ENCODE results near the gene STARD13.

Gene STARD13

DNA sequence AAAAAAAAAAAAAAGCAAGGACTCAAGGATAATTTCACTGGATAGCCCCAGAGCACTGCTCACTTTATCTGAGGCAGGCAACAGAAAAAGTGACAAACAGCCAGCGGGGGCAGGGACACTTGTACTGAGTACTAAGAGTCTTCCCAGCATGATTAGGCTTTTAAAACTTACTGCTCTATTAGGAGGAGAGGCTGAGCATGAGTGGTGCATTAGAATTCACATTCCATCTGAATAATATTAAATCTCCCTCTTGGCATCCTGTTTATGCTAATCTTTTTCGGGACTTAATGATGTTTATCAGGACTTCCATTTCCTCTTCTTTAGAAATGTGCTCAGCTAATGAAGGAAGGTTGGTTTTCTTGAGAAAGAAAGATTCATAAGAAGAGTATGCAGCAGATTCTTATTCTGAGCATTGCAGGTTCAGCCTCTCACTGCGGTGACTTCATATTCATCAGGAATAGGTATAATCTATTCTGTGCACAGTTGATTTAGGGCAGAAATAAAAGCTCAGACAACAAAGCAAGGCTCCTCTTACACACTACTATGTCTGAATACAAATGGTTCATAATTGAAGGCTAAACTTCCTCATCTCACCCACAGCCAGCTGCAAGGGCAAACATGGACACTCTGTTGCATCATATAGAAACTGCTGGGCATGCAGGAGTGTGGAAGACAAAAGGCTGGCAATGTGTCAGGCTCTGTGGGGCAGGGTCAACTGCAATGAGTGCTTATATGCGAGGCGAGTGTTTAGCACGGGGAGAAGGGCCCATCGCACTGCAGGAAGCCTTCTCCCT is 162.3 kb downstream of the STARD13 start:
- DNase-seq (ENCODE audit: low read depth in 1 of 2, low spot score in 1 of 2), result no peak

GRCh38 chr13:33119856-33120543 is 165.6 kb downstream of the STARD13 start:
- DNase-seq (ENCODE audit: low read depth in 1 of 2, low spot score in 1 of 2), result no peak

- DNase-seq (ENCODE audit: low read depth in 1 of 2, low spot score in 1 of 2), result no peak
These were observed 166.4 kb downstream of the STARD13 start for GRCh38 chr13:33119022-33119781.

GRCh38 chr13:33116321-33117010 is 169.1 kb downstream of the STARD13 start:
- DNase-seq (ENCODE audit: low read depth in 1 of 2, low spot score in 1 of 2), result no peak

- no peak for DNase-seq (ENCODE audit: low read depth in 1 of 2, low spot score in 1 of 2)
These were observed 170.3 kb downstream of the STARD13 start for GRCh38 chr13:33115274-33115673.

DNA sequence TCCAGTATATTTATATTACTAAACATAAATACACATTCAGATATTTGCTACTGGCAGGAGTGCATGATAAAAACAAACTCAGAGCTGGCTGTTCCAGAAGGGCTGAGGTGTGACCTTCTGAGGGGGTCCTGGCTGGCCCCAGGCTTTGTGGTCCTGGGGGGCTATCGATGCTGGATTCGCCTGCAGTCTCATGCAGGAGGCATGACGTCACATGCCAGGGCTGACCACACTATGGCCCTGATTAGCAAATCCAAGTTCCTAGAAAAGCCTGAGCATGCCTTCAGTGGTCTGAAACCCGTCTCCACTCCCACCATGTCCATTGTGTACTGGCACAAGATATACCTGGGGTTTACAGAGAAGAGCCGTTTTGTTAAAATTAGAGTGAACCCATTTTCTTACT is 171.4 kb downstream of the STARD13 start:
- DNase-seq (ENCODE audit: low read depth in 1 of 2, low spot score in 1 of 2), result no peak

DNA sequence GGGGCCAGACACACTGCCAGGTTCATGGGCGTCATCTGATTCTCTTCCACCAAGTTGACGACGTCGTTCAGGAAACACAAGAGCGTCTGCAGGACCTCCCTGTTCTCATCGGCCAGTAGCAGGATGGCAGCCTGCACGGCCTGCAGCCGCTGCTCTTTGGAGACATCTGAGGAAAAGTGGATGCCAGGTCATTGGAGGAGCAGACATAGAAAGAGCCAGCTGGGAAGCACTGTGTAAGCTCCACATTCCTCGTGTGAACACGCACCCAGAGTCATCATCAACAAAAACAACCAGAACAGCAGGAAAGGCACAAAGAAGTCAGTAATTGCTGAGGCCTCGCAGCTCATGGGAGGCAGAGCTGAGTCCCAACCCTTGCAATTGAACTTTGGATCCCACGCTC is 172.8 kb downstream of the STARD13 start:
- no peak for DNase-seq (ENCODE audit: low read depth in 1 of 2, low spot score in 1 of 2)

DNA sequence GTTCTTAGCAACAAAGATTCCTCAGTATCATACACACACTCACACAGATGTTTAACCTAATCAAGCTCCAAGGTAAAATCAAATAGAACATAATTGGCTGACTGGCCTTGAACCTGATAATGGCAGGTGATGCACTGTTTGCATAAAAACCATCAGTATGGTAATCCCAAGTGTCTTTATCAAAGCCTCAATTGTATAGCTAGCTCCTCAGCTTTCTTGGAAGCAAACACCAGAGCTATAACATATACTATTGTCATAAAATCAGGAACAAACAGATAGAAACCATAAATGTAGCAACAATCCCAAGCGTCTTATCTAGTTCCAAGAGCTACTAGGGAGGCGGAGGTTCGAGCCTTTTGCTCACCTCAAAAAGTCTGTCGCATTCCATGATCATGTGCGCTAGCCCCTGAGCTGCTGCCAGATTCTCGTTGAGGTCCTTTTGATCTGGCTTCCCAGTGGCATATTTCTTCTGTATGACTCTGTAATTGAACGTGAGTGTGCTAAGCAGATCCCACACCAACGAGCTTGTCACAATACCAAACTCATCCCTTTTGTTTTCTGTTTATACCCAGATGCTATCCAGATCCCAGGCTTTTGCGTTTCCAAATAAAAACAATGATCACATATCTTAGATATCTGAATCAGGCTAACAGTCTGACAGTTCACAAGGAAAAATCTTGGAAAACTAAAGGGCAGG is 174.0 kb downstream of the STARD13 start:
- no peak for DNase-seq (ENCODE audit: low read depth in 1 of 2, low spot score in 1 of 2)

- no peak for DNase-seq (ENCODE audit: low read depth in 1 of 2, low spot score in 1 of 2)
These were observed 174.7 kb downstream of the STARD13 start for GRCh38 chr13:33110713-33111413.

GRCh38 chr13:33110386-33110712 is 175.2 kb downstream of the STARD13 start:
- DNase-seq (ENCODE audit: low read depth in 1 of 2, low spot score in 1 of 2), result no peak

GRCh38 chr13:33109801-33110200 is 175.8 kb downstream of the STARD13 start:
- no peak for DNase-seq (ENCODE audit: low read depth in 1 of 2, low spot score in 1 of 2)

DNA sequence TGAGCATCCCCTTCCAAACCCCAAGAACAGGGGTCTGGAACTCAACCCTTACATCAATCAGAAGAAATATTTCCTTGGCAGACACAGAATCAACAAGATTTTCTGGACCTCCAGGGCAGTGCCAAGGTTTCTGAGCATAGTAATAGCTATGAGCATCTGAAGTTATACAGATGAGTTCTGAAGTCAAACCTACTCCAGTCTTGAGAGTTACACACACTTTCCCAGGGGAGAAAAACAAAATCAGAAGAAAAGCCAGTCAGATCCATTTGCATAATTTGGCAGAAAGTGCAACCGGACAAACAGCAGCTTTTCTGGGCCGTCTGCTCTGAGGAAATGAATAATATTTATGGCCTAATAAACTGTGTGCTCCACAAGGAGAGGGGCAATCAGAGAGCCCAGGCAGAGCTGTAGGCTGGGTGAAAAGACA is 176.3 kb downstream of the STARD13 start:
- no peak for DNase-seq (ENCODE audit: low read depth in 1 of 2, low spot score in 1 of 2)

GRCh38 chr13:33108620-33109019 is 176.9 kb downstream of the STARD13 start:
- DNase-seq (ENCODE audit: low read depth in 1 of 2, low spot score in 1 of 2), result no peak

DNA sequence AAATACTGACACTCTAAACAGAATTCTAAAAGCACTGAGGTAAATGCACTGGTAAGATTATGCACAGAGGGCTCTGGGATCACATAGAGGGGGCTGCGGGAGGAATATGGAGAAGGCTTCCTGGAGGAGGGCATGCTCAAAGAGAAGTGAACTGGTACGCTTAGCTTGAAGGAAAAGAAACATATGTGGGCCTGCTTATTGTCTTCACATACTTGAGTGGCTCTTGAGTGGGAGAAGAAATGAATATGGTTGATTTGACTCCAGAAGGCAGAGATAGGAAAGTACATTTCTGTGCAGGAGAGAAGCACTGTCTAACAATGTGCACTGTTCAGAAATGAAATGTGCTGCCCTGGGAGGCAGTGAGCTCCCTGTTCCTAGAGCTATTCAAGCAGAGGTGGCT is 178.2 kb downstream of the STARD13 start:
- DNase-seq (ENCODE audit: low read depth in 1 of 2, low spot score in 1 of 2), result no peak

- DNase-seq (ENCODE audit: low read depth in 1 of 2, low spot score in 1 of 2), result no peak
These were observed 178.7 kb downstream of the STARD13 start for GRCh38 chr13:33106656-33107360.

DNA sequence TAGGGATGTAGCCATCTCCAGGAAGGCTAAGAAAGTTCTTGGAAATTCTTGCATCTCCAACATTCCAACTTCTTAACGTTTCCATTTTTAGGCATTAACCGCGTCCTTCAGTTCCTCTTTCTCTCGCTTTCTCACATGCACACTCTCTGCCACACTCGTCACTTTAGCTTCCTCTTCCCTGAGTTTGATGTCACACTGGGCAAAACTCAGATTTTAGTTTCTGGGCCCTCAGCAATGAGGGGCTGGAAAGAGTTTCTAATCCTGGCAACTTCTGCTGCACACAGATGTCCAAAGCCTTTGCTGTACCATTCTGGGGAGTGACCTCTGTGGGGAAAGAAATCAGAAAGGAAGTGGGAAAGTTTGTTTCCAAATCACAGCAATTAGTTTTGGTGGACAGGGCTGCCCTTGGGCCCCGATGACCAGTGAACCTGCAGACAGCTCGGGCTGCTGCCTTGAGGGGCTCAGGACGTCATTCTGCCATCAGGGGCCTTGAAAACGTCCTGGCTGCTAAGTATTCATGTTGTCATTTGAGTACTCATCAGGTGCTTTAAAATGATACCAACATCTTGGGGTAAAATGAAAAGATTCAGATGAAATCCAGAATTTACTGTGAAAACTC is 180.1 kb downstream of the STARD13 start:
- DNase-seq (ENCODE audit: low read depth in 1 of 2, low spot score in 1 of 2), result no peak

GRCh38 chr13:33103457-33103856 is 182.1 kb downstream of the STARD13 start:
- DNase-seq (ENCODE audit: low read depth in 1 of 2, low spot score in 1 of 2), result no peak

GRCh38 chr13:33101835-33102234 is 183.7 kb downstream of the STARD13 start:
- DNase-seq (ENCODE audit: low read depth in 1 of 2, low spot score in 1 of 2), result no peak

- no peak for DNase-seq (ENCODE audit: low read depth in 1 of 2, low spot score in 1 of 2)
These were observed 184.7 kb downstream of the STARD13 start for GRCh38 chr13:33100886-33101285.
